Ovary (tissue), 10 donors: ENCODE data around the gene BEX1. TPM values are rescaled to one million over a fixed set of nuclear protein-coding genes. Genes with fewer than 3 reads are reported as not detected.
"Not testable (repeated sequence)": the region's sequence is repeated elsewhere in the genome, so short reads cannot be mapped to it uniquely, and the experiment has no call there.

ENCODE experiments used
- DNase-seq, 5 donors: peaks; one replicate each; pipeline ENCODE4 v3.0.0-alpha.2; 2019 to 2020
- H3K27ac ChIP-seq, 2 donors: fragments of 200-600 bp; one replicate each; pipeline versions ENCODE4 v1.5.1 to v1.8.0; 2019 to 2022
- H3K27me3 ChIP-seq: fragments of 200-600 bp; one replicate; pipeline ENCODE4 v1.8.0; 2022
- H3K36me3 ChIP-seq: fragments of 200-600 bp; sonication (generic); one replicate; pipeline ENCODE4 v1.5.1; 2019
- H3K4me1 ChIP-seq: one replicate; pipeline ENCODE4 v1.8.1; 2013; ENCODE audit warnings: mild to moderate bottlenecking, moderate library complexity; ENCODE audit not compliant: insufficient read depth
- H3K4me3 ChIP-seq: fragments of 200-600 bp; sonication (generic); one replicate; pipeline ENCODE4 v1.5.1; 2017
- H3K9me3 ChIP-seq, 2 donors: fragments of 200-600 bp in 1 of 2; sonication (generic) in 1 of 2; one replicate each; pipeline versions ENCODE4 v1.5.1 to v1.8.1; 2013 to 2019; ENCODE audit warnings: mild to moderate bottlenecking in 1 of 2, moderate library complexity in 1 of 2
- EP300 ChIP-seq: sonication (generic); formaldehyde crosslinking; IDR thresholded peaks from one replicate; pipeline ENCODE4 v1.6.1; 2017; ENCODE audit warnings: antibody characterized with exemption
- POLR2A ChIP-seq: fragments of 450-650 bp; IDR thresholded peaks from one replicate; pipeline ENCODE4 v1.6.1; 2017; ENCODE audit warnings: antibody characterized with exemption, mild to moderate bottlenecking, moderate library complexity
- WGBS, 3 donors: extraction: QIAGEN DNeasy Blood & Tissue Kit in 1 of 3; methylation state at CpG; one replicate each; pipeline versions ENCODE4 v1.1.5 to v1.1.7; 2013 to 2017; 5-methylcytosine and 5-hydroxymethylcytosine counted together
- intact Hi-C, 4 donors: fragments of 100-400 bp; cut with DNase I; formaldehyde crosslinking; loops; one replicate each; pipeline versions ENCODE4 v1.11.0 to v1.15.1; 2022 to 2023
- long read RNA-seq, 3 donors: library from polyadenylated mRNA in 2 of 3; unstranded in 2 of 3; transcript quantifications; one replicate each; pipeline ENCODE4 v2.0.0 and lab custom pipeline, GENCODE V29; 2021 to 2026
- polyA plus RNA-seq, 2 donors: library from polyadenylated mRNA; stranded (reverse); fragments of 200-250 nt in 1 of 2; fragments of 350-450 nt in 1 of 2; fragmentation: Illumina TruSeq in 1 of 2; extraction: RNeasy Lipid Tissue Mini Kit (QIAGEN cat#74804) in 1 of 2; gene quantifications; one replicate each; pipeline ENCODE4 v1.2.3, GENCODE V29; 2013 to 2014
- total RNA-seq, 7 donors: library from RNA; depleted of rRNA in 2 of 7; stranded (reverse); fragments of >200 nt in 2 of 7; fragmentation: NEBNext Ultra II Directional in 3 of 7; extraction: Animal tissue kit (Norgen Biotek cat#: 25700) in 3 of 7; gene quantifications; one replicate each; pipeline versions ENCODE4 v1.1.0 to v1.2.4, GENCODE V29; 2016 to 2023
- TF ChIP-seq, protein P1 (sequence below), 3 donors: fragments of 450-650 bp in 2 of 3; fragments of 200-600 bp in 1 of 3; IDR thresholded peaks; one replicate each; pipeline versions ENCODE4 v1.5.1 to v1.8.0; 2016 to 2022; ENCODE audit warnings: antibody characterized with exemption in 3 of 3, mild to moderate bottlenecking in 1 of 3
- donor health status: DM: no; HTN: no; CAD: no; lungs with moderate emphysema.
- donor health status: DM: no; HTN: no; CAD: no.
- donor health status: Bipolar disorder and iron deficiency.
- donor health status: DM: yes; HTN: yes; CAD: no.
- donor health status: DM: no; HTN: no; CAD: no.
- donor health status: DM: yes; HTN: yes; CAD: no.

Gene BEX1
- total RNA-seq (10 to 100 TPM in 6 of 7 donors, 1 to 10 TPM in 1; 8.3 to 48.9 (median 11.1) TPM), polyA plus RNA-seq (10 to 100 TPM; 17.1 to 26.9 TPM)
- long read RNA-seq, donor 1, partial matches to known transcripts = 0 of 1 reads
- long read RNA-seq, donor 1, other reads (novel, unspliced or antisense) = 0 of 1 reads
- long read RNA-seq, donor 2, transcript BEX1-201 (3 exons, 864 nt) = major isoform, 98 of 222 reads
- long read RNA-seq, donor 2, partial matches to known transcripts = 112 of 222 reads
- long read RNA-seq, donor 2, other reads (novel, unspliced or antisense) = 12 of 222 reads
- long read RNA-seq, donor 3, transcript BEX1-201 (3 exons, 864 nt) = major isoform, 8 of 8 reads
- long read RNA-seq, donor 3, partial matches to known transcripts = 0 of 8 reads
- long read RNA-seq, donor 3, other reads (novel, unspliced or antisense) = 0 of 8 reads

DNA sequence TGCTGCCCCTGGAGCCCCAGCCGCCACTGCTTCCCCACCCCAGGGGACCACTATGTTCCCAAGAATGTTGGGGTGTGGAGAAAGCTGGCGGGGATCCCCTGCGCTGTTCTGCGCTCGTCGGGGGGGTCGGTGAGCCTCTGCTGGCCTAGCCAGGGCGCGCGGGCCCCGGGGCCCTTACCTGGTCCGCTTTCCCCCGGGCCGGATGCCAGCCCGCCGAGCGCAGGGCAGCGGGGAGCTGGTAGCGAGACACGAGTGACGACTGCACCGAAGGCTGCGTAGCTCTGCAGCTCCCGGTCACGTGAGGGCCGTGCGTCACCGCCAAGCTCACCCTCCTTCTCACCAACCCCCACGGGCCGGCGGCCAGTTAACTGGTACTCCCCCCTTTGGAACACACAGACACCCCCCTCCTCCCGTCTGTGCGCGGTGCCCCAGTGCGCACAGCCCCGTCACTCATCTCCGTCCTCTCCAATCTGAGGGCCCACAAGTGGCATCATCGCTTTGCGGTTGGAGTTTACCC is at the start of gene BEX1:
Gene BEX1 (minus strand): TSS at position 254 of the 517 bp plus-strand sequence. CDS start 897 bp downstream, outside the sequence.
- H3K9me3 ChIP-seq = no peaks in the 10 kb centered on the region
- TF ChIP-seq EP300 = no peak
- peak; percentile 15 for TF ChIP-seq POLR2A
- H3K36me3 ChIP-seq = no peaks in the 10 kb centered on the region
- intact Hi-C loops = no loop called here
- peak within 1 kb of the TSS; percentile 33 for H3K4me3 ChIP-seq
- WGBS, 3 donors = 31 to 45% (median 32%) methylated on average over 39 of the region's 39 CpGs
- H3K27ac ChIP-seq = no peak within 1 kb of the TSS
- DNase-seq = peak; percentile 48 to 76 (median 65)
- no peaks in the 10 kb centered on the region for H3K27me3 ChIP-seq
- H3K4me1 ChIP-seq = no peaks in the 10 kb centered on the region

DNA sequence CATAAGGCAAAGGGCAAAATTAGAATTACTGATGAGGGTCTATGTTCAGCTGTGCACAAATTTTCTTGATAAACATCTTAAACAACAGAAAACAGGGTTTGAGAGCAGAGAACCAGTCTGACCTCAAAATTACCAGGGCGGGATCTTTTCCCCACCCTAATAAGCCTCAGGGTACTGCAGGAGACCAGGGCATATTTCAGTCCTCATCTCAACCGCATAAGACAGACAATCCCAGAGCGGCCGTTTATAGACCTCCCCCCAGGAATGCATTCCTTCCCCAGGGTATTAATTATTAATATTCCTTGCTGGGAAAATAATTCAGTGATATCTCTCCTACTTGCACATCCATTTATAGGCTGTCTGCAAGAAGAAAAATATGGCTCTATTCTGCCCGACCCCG is 45.5 kb upstream of the BEX1 start:
- H3K9me3 ChIP-seq, H3K4me1 ChIP-seq, intact Hi-C loops, DNase-seq, H3K36me3 ChIP-seq, H3K27me3 ChIP-seq, H3K4me3 ChIP-seq, H3K27ac ChIP-seq: not testable (repeated sequence)
- WGBS, 3 donors = 90 to 92% (median 91%) methylated on average over 6 of the region's 6 CpGs

DNA sequence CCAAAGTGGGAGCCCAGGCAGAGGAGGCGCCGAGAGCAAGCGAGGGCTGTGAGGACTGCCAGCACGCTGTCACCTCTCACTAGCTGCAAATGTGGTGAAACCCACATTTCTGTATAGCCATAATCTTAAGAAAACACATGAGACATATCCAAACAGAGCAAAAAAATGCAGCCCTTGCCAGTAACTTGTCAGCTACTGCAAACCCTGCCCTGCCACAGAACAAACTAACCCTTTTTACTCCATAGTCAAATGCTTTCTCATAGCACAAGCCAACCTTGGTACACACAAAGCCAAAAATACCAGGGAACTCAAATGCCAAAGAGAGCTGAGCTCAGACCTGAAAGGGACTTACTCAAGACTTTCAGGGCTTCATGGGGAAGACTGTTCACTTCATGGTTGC is 43.9 kb upstream of the BEX1 start:
- H3K9me3 ChIP-seq = no peaks in the 10 kb centered on the region
- 88 to 91% (median 90%) methylated on average over 4 of the region's 4 CpGs for WGBS, 3 donors
- no peaks in the 10 kb centered on the region for H3K27me3 ChIP-seq
- no peaks in the 10 kb centered on the region for H3K36me3 ChIP-seq
- intact Hi-C loops = no loop called here
- no peaks in the 10 kb centered on the region for H3K4me1 ChIP-seq
- no peak overlapping the region for H3K27ac ChIP-seq
- no peak for TF ChIP-seq EP300
- TF ChIP-seq, protein P1, sequence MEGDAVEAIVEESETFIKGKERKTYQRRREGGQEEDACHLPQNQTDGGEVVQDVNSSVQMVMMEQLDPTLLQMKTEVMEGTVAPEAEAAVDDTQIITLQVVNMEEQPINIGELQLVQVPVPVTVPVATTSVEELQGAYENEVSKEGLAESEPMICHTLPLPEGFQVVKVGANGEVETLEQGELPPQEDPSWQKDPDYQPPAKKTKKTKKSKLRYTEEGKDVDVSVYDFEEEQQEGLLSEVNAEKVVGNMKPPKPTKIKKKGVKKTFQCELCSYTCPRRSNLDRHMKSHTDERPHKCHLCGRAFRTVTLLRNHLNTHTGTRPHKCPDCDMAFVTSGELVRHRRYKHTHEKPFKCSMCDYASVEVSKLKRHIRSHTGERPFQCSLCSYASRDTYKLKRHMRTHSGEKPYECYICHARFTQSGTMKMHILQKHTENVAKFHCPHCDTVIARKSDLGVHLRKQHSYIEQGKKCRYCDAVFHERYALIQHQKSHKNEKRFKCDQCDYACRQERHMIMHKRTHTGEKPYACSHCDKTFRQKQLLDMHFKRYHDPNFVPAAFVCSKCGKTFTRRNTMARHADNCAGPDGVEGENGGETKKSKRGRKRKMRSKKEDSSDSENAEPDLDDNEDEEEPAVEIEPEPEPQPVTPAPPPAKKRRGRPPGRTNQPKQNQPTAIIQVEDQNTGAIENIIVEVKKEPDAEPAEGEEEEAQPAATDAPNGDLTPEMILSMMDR (IDR thresholded peaks at IDR 0.05) = no peak
- TF ChIP-seq POLR2A = no peak
- H3K4me3 ChIP-seq = no peak overlapping the region
- DNase-seq = no peak

DNA sequence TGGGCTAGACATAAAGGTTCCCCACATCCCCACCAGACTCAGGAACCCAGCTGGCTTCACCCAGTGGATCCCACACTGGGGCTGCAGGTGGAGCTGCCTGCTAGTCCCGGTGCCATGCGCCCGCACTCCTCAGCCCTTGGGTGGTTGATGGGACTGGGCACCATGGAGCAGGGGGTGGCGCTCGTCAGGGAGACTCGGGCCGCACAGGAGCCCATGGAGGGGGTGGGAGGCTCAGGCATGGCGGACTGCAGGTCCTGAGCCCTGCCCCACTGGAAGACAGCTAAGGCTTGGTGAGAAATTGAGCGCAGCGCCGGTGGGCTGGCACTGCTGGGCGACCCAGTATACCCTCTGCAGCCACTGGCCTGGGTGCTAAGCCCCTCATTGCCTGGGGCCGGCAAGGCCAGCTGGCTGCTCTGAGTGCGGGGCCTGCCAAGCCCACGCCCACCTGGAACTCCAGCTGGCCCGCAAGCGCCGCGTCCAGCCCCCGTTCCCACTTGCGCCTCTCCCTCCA is 43.3 kb upstream of the BEX1 start:
- DNase-seq, H3K36me3 ChIP-seq, H3K27me3 ChIP-seq, H3K4me3 ChIP-seq, H3K4me1 ChIP-seq, intact Hi-C loops, H3K27ac ChIP-seq, H3K9me3 ChIP-seq: not testable (repeated sequence)
- 89 to 94% (median 91%) methylated on average over 20 to 21 of the region's 21 CpGs for WGBS, 3 donors

DNA sequence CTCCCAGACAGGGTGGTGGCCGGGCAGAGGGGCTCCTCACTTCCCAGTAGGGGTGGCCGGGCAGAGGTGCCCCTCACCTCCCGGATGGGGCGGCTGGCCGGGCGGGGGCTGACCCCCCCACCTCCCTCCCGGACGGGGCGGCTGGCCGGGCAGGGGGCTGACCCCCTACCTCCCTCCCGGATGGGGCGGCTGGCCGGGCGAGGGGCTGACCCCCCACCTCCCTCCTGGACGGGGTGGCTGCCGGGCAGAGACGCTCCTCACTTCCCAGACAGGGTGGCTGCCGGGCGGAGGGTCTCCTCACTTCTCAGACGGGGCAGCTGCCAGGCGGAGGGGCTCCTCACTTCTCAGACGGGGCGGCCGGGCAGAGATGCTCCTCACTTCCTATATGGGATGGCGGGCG is 40.4 kb upstream of the BEX1 start:
- H3K4me3 ChIP-seq, DNase-seq, intact Hi-C loops, H3K36me3 ChIP-seq, H3K9me3 ChIP-seq, H3K27me3 ChIP-seq, H3K27ac ChIP-seq, H3K4me1 ChIP-seq: not testable (repeated sequence)
- 94 to 96% (median 95%) methylated on average over 16 to 26 of the region's 26 CpGs for WGBS, 3 donors

DNA sequence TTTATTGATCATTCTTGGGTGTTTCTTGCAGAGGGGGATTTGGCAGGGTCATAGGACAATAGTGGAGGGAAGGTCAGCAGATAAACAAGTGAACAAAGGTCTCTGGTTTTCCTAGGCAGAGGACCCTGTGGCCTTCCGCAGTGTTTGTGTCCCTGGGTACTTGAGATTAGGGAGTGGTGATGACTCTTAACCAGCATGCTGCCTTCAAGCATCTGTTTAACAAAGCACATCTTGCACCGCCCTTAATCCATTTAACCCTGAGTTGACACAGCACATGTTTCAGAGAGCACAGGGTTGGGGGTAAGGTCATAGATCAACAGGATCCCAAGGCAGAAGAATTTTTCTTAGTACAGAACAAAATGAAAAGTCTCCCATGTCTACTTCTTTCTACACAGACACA is 39.9 kb upstream of the BEX1 start:
- H3K36me3 ChIP-seq, H3K9me3 ChIP-seq, H3K27me3 ChIP-seq, H3K4me3 ChIP-seq, H3K27ac ChIP-seq, DNase-seq, intact Hi-C loops, H3K4me1 ChIP-seq: not testable (repeated sequence)
- WGBS, 3 donors = 79 to 82% methylated on average over 2 of the region's 2 CpGs; no CpG with 5 or more reads in 1 of the 3 donors
